AG04450 (cell line): ENCODE results near the gene ZNF398. TPM values are rescaled to one million over a fixed set of nuclear protein-coding genes. Genes with fewer than 3 reads are reported as not detected.

Source experiments
- CTCF ChIA-PET: fragments of 300-600, 350-600 bp; formaldehyde crosslinking; extraction: SDS; loops from one replicate; lab custom pipeline; 2022; ENCODE audit warnings: antibody characterized with exemption, inconsistent platforms; lab: Charles Lee
- POLR2A ChIA-PET: fragments of 350-600 bp; formaldehyde crosslinking; extraction: SDS; loops from one replicate; lab custom pipeline; 2021; ENCODE audit warnings: antibody characterized with exemption, inconsistent platforms; lab: Yijun Ruan, JAX
- DNase-seq: peaks from one replicate; pipeline ENCODE4 v3.0.0-alpha.2; 2011; ENCODE audit warnings: low read depth, low spot score
- H3K27ac ChIP-seq: one replicate; pipeline ENCODE4 v1.5.1; 2012; ENCODE audit warnings: low read depth, low read length, control low read depth
- H3K27me3 ChIP-seq: one replicate; pipeline ENCODE4 v1.6.0; 2012; ENCODE audit warnings: low read length; ENCODE audit not compliant: control insufficient read depth, insufficient read depth
- H3K4me3 ChIP-seq: 2 replicates; pipeline ENCODE4 v1.5.1; 2011; ENCODE audit warnings: mild to moderate bottlenecking, low read depth, low read length, control low read depth
- H3K9me3 ChIP-seq: 2 replicates; pipeline ENCODE4 v1.5.1; 2012; ENCODE audit warnings: low read length; ENCODE audit not compliant: control insufficient read depth, insufficient read depth
- polyA plus RNA-seq: library from polyadenylated mRNA; depleted of rRNA; stranded (reverse); fragments of >200 nt; gene quantifications from 2 replicates; pipeline ENCODE4 v1.2.3, GENCODE V29; 2011
- TF ChIP-seq, protein P1 (sequence below): IDR thresholded peaks from 2 replicates; pipeline ENCODE4 v1.5.1; 2011; ENCODE audit warnings: low read depth, low read length, control low read depth, inconsistent platforms

The ZNF398 gene
- polyA plus RNA-seq, 1 experiment, result 6.6 TPM

GRCh38 chr7:149184274-149184673, 37.0 kb downstream of the ZNF398 start:
- H3K4me3 ChIP-seq, result no peak overlapping the region
- POLR2A ChIA-PET, result interaction anchor here (1.0 kb wide), 1 partner anchor 11 kb away, joined by 4 read pairs; the partner anchor contains the start of gene ZNF282
- H3K27ac ChIP-seq, result no peak overlapping the region
- CTCF ChIA-PET, result interaction anchor here (1.1 kb wide), 1 partner anchor 11 kb away, joined by 4 read pairs; the partner anchor contains the start of gene ZNF282
- H3K27me3 ChIP-seq, result no peaks in the 10 kb centered on the region
- no peaks in the 10 kb centered on the region for H3K9me3 ChIP-seq
- TF ChIP-seq, protein P1, sequence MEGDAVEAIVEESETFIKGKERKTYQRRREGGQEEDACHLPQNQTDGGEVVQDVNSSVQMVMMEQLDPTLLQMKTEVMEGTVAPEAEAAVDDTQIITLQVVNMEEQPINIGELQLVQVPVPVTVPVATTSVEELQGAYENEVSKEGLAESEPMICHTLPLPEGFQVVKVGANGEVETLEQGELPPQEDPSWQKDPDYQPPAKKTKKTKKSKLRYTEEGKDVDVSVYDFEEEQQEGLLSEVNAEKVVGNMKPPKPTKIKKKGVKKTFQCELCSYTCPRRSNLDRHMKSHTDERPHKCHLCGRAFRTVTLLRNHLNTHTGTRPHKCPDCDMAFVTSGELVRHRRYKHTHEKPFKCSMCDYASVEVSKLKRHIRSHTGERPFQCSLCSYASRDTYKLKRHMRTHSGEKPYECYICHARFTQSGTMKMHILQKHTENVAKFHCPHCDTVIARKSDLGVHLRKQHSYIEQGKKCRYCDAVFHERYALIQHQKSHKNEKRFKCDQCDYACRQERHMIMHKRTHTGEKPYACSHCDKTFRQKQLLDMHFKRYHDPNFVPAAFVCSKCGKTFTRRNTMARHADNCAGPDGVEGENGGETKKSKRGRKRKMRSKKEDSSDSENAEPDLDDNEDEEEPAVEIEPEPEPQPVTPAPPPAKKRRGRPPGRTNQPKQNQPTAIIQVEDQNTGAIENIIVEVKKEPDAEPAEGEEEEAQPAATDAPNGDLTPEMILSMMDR, result no peak
- no peak for DNase-seq

DNA sequence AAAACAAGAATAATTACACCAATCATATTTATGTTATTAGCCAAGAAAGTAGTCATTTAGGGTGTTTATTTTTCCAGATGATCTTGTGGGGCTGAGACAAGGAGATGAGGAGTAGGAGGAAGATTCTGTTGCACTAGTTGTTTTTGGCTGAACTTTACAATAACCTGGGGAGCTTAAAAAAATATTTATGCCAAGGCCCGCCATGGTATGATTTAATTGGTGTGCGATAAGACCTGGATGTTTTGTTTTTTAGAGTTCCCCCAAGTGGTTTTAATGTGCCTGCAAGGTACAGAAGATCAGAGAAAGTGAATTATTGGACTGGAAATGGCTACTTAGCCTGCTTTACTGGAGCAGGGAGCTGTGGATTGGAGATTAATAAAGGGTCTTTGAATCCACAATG, 41.0 kb downstream of the ZNF398 start:
- TF ChIP-seq, protein P1, result no peak
- H3K27me3 ChIP-seq, result no peaks in the 10 kb centered on the region
- H3K9me3 ChIP-seq, result no peaks in the 10 kb centered on the region
- H3K27ac ChIP-seq, result no peak overlapping the region
- ChIA-PET POLR2A (interaction anchor here (0.7 to 1.6 kb wide), 2 partner anchors 40 to 41 kb away, joined by 3 to 6 read pairs; partner anchors contain the start of gene ZNF398), CTCF (no interaction called here)
- H3K4me3 ChIP-seq, result no peak overlapping the region
- DNase-seq, result no peak

DNA sequence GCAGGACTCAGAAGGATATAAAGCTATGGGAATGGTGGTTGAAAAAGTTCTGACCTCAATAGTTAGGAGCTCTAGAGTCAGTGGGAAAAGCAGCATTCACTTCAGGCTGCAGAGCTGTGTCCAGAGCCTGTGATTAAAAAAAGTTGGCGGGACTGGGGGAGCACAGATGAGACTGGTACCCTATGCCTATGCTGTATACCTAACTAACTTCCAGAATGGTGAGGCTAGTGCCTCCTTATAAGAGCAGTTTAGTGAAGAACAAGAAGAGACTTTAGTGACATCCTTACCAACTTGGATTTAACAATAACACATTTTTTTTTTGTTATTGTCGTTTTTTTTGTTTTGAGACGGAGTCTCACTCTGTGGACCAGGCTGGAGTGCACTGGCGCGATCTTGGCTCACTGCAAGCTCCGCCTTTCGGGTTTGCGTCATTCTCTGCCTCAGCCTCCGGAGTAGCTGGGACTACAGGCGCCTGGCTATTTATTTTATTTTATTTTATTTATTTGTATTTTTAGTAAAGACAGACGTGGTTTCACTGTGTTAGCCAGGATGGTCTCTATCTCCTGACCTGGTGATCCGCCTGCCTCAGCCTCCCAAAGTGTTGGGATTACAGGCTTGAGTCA, 41.5 kb downstream of the ZNF398 start:
- CTCF ChIA-PET, result no interaction called here
- TF ChIP-seq, protein P1, result no peak
- Histone ChIP-seq H3K4me3 (no peak overlapping the region), H3K27me3 (no peaks in the 10 kb centered on the region), H3K27ac (no peak overlapping the region), H3K9me3 (no peaks in the 10 kb centered on the region)
- POLR2A ChIA-PET, result interaction anchor here (0.7 to 1.6 kb wide), 3 partner anchors 8 to 42 kb away, joined by 3 to 6 read pairs (median 4); partner anchors contain the start of gene ZNF398
- DNase-seq, result no peak

DNA sequence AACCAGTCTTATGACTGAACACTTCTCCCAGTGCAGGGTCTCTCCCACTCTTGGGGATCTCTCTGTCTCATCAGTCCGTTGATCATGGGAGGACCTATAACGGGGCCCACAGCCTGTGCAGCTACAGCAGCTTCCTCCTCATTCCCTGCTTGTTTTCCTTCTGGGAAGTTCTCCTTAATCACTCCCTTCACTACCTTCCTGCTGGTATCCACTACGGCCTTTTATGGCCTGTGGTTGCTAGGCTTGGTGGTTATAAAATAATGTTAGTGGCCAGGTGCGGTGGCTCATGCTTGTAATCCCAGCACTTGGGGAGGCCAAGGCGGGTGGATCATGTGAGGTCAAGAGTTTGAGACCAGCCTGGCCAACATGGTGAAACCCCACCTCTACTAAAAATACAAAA, 44.6 kb downstream of the ZNF398 start:
- ChIA-PET POLR2A (no interaction called here), CTCF (no interaction called here)
- TF ChIP-seq, protein P1, result no peak
- no peak overlapping the region for H3K27ac ChIP-seq
- DNase-seq, result no peak
- H3K9me3 ChIP-seq, result no peaks in the 10 kb centered on the region
- H3K27me3 ChIP-seq, result no peaks in the 10 kb centered on the region
- no peak overlapping the region for H3K4me3 ChIP-seq

- Histone ChIP-seq H3K9me3 (no peaks in the 10 kb centered on the region), H3K27ac (peak overlapping the region; percentile 73), H3K27me3 (no peaks in the 10 kb centered on the region), H3K4me3 (peak overlapping the region; percentile 80)
- CTCF ChIA-PET, result interaction anchor here (0.7 to 2.4 kb wide), 21 partner anchors 9 to 115 kb away, joined by 3 to 13 read pairs (median 4); partner anchors contain the start of genes ZNF398, ZNF425 and ZNF783
- POLR2A ChIA-PET, result interaction anchor here (0.6 to 2.1 kb wide), 11 partner anchors 9 to 317 kb away, joined by 3 to 12 read pairs (median 4); partner anchors contain the start of genes ZNF398 and ZNF425
- DNase-seq, result no peak
- TF ChIP-seq, protein P1, result no peak
Measured at GRCh38 chr7:149194799-149195179, 47.5 kb downstream of the ZNF398 start.
